HG03097 (cell line): ENCODE results near the gene TPPP3.

ENCODE experiments used
- ATAC-seq: cut with Tn5 transposase; IDR thresholded peaks from one replicate; pipeline ENCODE4 v1.9.1; 2021; ENCODE audit not compliant: unreplicated experiment, low FRiP score

TPPP3 gene

DNA sequence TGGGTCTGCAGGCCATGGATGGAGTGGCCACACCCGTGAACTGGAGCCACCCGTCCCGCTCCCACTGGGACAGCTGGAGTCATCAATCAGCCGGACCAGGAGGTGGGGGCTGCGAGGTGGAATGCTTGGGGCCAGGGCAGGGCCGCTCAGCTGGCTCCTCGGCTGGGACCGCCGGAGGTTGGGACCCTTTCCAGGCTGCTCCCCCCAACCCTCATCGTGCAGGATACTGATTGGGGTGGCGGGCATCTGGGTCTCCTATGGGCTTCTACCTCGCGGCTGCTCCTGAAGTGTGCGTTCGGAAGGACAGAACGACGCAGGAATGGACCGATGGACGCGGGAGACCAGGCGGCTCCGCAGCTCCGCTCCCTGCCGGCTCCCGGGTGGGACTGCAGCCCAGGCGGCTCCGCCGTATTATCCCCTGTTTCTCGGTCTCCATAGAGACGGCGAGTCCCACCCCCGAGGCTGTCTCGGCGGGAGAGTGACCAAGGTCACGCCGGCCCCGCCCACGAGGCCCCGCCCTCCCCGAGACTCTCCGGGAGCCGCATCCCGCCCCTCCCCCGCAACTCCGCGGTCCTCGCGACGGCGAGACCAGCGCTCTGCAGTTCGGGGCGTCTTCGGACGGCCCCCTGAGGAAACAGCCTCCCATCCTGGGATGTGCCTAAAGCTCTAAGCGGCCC, at the start of gene TPPP3:
TSS of gene TPPP3 (minus strand) at position 388 of the 677 bp plus-strand sequence. CDS start 2,387 bp downstream, outside the sequence.
- no peak for ATAC-seq

DNA sequence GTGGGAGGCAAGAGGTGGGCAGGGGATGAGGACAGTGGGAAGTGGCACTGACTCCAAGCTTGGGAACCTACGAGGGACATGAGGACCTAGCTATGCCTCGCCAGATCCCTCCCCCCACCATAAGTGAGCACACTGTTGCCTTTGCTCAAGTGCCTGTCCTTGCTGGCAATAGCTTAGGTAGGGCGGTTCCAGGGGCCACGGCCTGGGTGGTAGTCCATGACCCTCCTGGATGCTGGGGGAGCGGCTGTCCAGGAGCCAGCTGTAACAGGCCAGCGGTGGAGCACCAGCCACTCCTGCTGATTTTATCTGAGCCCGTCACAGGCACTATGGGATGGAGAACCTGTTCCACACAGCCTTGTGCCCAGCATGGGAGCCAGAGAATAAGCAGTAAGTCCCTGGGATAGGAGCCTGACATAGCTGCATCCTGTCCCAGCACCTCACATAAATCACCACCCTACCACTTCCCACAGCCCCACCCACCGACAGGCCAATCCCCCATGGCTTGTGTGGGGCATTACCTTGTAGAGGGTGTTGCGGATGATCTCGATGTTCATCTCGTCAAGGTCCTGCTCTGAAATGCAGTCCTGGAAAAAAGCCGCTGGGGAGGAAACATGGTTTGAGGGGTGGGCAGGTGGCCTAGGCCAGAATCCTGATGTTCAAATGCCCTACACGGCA, 49.4 kb upstream of the TPPP3 start:
- no peak for ATAC-seq

DNA sequence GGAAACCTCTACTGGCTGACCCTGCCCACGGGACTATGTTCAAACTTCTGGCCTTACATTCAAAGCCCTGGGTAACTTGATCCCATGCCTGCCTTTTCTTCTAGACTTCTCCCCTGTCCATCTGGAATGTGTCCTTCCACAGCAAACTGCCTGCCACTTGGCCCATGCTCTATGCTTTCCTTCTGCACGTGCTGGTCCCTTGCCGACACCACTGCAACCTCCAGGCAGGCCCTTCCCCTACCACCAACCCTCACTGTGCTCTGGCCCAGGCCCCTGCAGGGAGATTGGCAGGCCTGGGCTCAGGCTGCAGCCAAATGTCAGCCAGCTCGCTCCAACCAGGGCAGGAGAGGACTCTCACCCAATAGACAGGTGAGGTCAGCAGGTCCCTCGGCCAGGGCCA, 48.6 kb upstream of the TPPP3 start:
- no peak for ATAC-seq

- ATAC-seq = no peak
Observed at GRCh38 chr16:67441271-67441753, 48.0 kb upstream of the TPPP3 start.

GRCh38 chr16:67438824-67439393, 45.6 kb upstream of the TPPP3 start:
- ATAC-seq = no peak

- no peak for ATAC-seq
Observed at GRCh38 chr16:67438098-67438791, 44.9 kb upstream of the TPPP3 start.

DNA sequence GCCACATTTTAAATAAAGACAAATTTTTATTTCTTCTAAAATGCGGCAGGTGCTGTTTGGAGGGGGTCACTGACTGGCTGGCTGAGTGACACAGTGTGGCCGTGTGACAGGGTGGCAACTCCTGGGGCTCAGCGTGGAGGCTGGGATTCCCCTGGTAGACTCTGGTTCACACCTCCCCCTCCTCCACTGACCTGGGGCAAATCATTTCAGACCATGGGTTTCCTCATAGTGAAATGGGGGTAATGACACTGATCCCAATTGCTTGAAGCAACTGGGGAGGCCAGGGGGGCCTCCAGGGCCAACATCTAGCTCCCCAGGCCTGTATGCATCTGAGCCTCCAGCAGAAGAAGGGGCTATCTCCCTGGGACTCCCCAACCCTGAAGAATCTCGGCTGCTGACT, 44.2 kb upstream of the TPPP3 start:
- no peak for ATAC-seq

DNA sequence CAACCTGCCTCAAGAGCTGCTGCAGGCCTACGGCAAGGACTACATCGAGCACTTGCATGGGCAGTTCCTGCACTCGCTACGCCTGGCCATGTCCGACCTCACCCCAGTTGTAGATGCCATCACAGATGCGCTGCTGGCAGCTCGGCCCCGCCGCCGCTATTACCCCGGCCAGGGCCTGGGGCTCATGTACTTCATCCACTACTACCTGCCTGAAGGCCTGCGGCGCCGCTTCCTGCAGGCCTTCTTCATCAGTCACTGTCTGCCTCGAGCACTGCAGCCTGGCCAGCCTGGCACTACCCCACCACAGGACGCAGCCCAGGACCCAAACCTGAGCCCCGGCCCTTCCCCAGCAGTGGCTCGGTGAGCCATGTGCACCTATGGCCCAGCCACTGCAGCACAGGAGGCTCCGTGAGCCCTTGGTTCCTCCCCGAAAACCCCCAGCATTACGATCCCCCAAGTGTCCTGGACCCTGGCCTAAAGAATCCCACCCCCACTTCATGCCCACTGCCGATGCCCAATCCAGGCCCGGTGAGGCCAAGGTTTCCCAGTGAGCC, 43.4 kb upstream of the TPPP3 start:
- ATAC-seq = no peak

DNA sequence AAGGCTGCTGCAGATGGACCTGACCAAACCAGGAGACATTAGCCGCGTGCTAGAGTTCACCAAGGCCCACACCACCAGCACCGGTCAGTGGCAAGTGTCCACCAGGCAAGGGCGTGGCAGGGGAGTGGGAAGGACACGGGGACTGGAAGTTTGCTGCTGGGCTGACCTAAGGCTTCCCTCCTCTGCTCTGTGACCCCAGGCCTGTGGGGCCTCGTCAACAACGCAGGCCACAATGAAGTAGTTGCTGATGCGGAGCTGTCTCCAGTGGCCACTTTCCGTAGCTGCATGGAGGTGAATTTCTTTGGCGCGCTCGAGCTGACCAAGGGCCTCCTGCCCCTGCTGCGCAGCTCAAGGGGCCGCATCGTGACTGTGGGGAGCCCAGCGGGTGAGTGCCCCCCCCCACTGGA, 42.5 kb upstream of the TPPP3 start:
- no peak for ATAC-seq

DNA sequence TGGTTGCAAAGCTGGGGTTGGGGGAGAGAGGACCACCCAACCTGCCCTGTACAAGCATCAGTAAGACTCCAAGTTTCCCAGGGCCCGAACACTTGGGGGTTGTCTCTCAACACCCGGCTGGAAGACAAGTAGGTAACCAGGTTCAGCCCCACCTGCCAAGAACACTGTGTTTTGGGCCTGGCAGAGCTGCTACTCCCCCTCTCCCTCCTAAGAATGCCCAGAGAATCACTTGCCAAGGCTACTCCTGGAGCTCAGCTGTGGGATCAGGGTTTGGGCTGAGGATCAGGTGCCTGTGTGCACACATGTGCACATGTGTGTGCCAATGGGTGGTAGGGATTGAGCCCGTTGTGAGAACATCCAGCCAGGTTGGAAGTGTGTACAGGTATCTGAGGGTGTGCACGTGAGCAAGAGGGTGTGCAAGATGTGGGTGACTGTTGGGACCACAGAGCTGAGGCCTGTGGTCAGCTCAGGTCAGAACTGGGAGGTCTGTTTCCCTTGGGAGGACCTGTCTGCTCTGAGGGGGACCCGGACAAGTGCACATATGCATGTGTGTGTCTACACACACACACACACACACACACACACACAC, 39.9 kb upstream of the TPPP3 start:
- ATAC-seq = no peak

- ATAC-seq = no peak
Observed at GRCh38 chr16:67432506-67432890, 39.2 kb upstream of the TPPP3 start.

GRCh38 chr16:67431775-67432505, 38.6 kb upstream of the TPPP3 start:
- no peak for ATAC-seq

DNA sequence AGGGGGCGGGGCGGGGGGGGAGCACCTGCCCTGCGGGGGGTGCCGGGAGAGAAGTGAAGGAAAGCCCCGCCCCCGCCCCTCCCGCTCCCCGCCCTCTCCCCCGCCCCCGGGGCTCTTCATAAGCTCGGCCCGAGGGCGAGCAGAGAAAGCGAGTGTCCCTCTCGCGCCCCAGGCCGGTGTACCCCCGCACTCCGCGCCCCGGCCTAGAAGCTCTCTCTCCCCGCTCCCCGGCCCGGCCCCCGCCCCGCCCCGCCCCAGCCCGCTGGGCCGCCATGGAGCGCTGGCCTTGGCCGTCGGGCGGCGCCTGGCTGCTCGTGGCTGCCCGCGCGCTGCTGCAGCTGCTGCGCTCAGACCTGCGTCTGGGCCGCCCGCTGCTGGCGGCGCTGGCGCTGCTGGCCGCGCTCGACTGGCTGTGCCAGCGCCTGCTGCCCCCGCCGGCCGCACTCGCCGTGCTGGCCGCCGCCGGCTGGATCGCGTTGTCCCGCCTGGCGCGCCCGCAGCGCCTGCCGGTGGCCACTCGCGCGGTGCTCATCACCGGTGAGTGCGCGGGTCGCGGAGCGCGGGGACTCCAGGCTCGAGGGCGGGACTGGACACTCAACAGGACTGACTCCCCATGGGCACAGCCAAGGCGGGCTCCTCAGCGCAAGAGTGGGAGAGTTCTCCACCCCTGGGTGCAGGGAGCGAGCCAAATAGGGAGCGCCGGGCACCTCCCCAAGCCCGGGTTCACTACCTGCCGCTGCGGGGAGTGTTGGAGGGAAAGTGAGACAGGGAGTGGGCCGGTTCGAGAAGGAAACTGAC, 37.9 kb upstream of the TPPP3 start, which contains the start of gene HSD11B2:
TSS of gene HSD11B2 (plus strand) at position 145 of the 798 bp plus-strand sequence. CDS start at position 273, 128 bp downstream.
- ATAC-seq = no peak

GRCh38 chr16:67430504-67430976, 37.2 kb upstream of the TPPP3 start:
- ATAC-seq = no peak

GRCh38 chr16:67429799-67430503, 36.7 kb upstream of the TPPP3 start:
- ATAC-seq = no peak

DNA sequence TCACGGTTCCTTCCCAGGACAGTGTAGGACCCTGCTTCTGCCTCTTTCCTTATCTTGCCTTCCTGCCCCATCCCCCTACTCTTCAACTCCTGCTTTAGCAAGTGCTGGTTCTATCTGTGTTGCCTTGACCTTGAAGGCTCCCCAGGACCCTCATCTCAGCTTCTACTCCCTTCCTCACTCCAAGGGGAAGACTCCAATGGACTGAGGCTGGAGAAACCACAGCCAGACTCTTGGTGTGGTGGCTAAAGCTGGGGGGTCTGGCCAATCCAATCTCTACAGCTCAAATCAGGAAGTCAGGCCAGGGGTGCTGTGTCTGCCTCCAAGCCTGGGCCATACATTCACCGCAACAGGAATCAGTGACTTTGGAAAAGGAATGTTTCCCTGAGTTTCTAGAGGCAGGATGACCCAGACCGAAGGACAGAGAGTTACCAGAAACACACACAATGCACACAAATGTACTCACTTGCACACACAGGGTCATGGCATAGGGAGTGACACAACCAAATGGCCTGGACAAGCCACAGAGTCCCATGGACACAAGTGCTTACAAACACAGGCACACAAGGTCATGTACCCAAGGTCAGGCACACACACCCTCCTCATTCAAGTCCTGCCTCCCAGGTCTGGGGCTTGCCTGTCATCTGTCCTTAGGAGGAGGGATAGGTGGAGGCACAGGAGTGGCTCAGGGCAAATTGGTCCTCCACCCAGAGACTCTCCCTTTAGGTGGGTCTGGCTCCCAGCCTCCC, 35.9 kb upstream of the TPPP3 start:
- no peak for ATAC-seq

- no peak for ATAC-seq
Observed at GRCh38 chr16:67428146-67428731, 34.9 kb upstream of the TPPP3 start.
